ENCODE data around the gene TTC24. TPM values are rescaled to one million over a fixed set of nuclear protein-coding genes. Genes with fewer than 3 reads are reported as not detected.

Gene TTC24
- total RNA-seq, 1 donor from 2014 or later = not detected

- H3K4me3 ChIP-seq = no peak overlapping the region
- no peak for DNase-seq (ENCODE audit: extremely low spot score in 2 of 2)
- no peaks in the 10 kb centered on the region for H3K9me3 ChIP-seq
- no peaks in the 10 kb centered on the region for H3K4me1 ChIP-seq
- no peaks in the 10 kb centered on the region for H3K36me3 ChIP-seq
- TF ChIP-seq POLR2AphosphoS5 (IDR thresholded peaks at IDR 0.05; ENCODE audit: insufficient read depth in 1 of 2, low read depth in 1 of 2) (no peak), POLR2A (IDR thresholded peaks at IDR 0.05) (no peak), CTCF (IDR thresholded peaks at IDR 0.05) (no peak)
- intact Hi-C loops (cut with DNase I) = no loop called here
- no peak overlapping the region for H3K27ac ChIP-seq
- H3K27me3 ChIP-seq = no peaks in the 10 kb centered on the region
Observed at GRCh38 chr1:156544592-156545102, 34.9 kb upstream of the TTC24 start.

GRCh38 chr1:156546267-156546666 lies 33.3 kb upstream of the TTC24 start:
- DNase-seq (ENCODE audit: extremely low spot score in 2 of 2) = no peak
- Histone ChIP-seq H3K36me3 (no peaks in the 10 kb centered on the region), H3K4me1 (no peaks in the 10 kb centered on the region), H3K4me3 (no peak overlapping the region), H3K27me3 (no peaks in the 10 kb centered on the region), H3K27ac (no peak overlapping the region), H3K9me3 (no peaks in the 10 kb centered on the region)
- TF ChIP-seq POLR2A (IDR thresholded peaks at IDR 0.05) = no peak
- intact Hi-C loops (cut with DNase I) = no loop called here

GRCh38 chr1:156547434-156547833 lies 32.1 kb upstream of the TTC24 start:
- no peaks in the 10 kb centered on the region for H3K36me3 ChIP-seq

GRCh38 chr1:156547982-156548381 lies 31.5 kb upstream of the TTC24 start:
- Histone ChIP-seq H3K36me3 (no peaks in the 10 kb centered on the region), H3K4me3 (no peak overlapping the region), H3K9me3 (no peaks in the 10 kb centered on the region), H3K4me1 (no peaks in the 10 kb centered on the region), H3K27me3 (no peaks in the 10 kb centered on the region), H3K27ac (no peak overlapping the region)
- no peak for DNase-seq (ENCODE audit: extremely low spot score in 2 of 2)
- intact Hi-C loops (cut with DNase I) = no loop called here
- TF ChIP-seq CTCF (IDR thresholded peaks at IDR 0.05) (no peak), POLR2A (IDR thresholded peaks at IDR 0.05) (no peak), POLR2AphosphoS5 (IDR thresholded peaks at IDR 0.05; ENCODE audit: insufficient read depth in 1 of 2, low read depth in 1 of 2) (no peak)

More at GRCh38 chr1:156547434-156547833, 32.1 kb upstream of the TTC24 start:
- no peaks in the 10 kb centered on the region for H3K9me3 ChIP-seq
- no peak for TF ChIP-seq POLR2A (IDR thresholded peaks at IDR 0.05)
- no peak for TF ChIP-seq CTCF (IDR thresholded peaks at IDR 0.05)
- TF ChIP-seq POLR2AphosphoS5 (IDR thresholded peaks at IDR 0.05; ENCODE audit: insufficient read depth in 1 of 2, low read depth in 1 of 2) = no peak
- no peak overlapping the region for H3K4me3 ChIP-seq
- no peak overlapping the region for H3K27ac ChIP-seq
- no peaks in the 10 kb centered on the region for H3K4me1 ChIP-seq
- intact Hi-C loops (cut with DNase I) = no loop called here
- DNase-seq (ENCODE audit: extremely low spot score in 2 of 2) = no peak
- H3K27me3 ChIP-seq = no peaks in the 10 kb centered on the region

- intact Hi-C loops (cut with DNase I) = no loop called here
- TF ChIP-seq POLR2AphosphoS5 (IDR thresholded peaks at IDR 0.05; ENCODE audit: insufficient read depth in 1 of 2, low read depth in 1 of 2) (no peak), CTCF (IDR thresholded peaks at IDR 0.05) (no peak), POLR2A (IDR thresholded peaks at IDR 0.05) (no peak)
- DNase-seq (ENCODE audit: extremely low spot score in 2 of 2) = no peak
Observed at GRCh38 chr1:156549390-156549789, 30.1 kb upstream of the TTC24 start.

More at GRCh38 chr1:156549390-156549789, 30.1 kb upstream of the TTC24 start:
- Histone ChIP-seq H3K27me3 (no peaks in the 10 kb centered on the region), H3K36me3 (no peaks in the 10 kb centered on the region), H3K4me1 (no peaks in the 10 kb centered on the region), H3K4me3 (no peak overlapping the region), H3K9me3 (no peaks in the 10 kb centered on the region), H3K27ac (no peak overlapping the region)
